GM19324 (cell line): ENCODE data around the gene TMCO1.
A peak's percentile ranks its signal among the peaks of the same experiment; 100 is the strongest.
"Not testable (repeated sequence)": the region's sequence is repeated elsewhere in the genome, so short reads cannot be mapped to it uniquely, and the experiment has no call there.

Experiments
- ATAC-seq: cut with Tn5 transposase; IDR thresholded peaks from one replicate; pipeline ENCODE4 v1.9.1; 2021; ENCODE audit warnings: mild to moderate bottlenecking, moderate library complexity; ENCODE audit not compliant: unreplicated experiment, low FRiP score

TMCO1 gene

DNA sequence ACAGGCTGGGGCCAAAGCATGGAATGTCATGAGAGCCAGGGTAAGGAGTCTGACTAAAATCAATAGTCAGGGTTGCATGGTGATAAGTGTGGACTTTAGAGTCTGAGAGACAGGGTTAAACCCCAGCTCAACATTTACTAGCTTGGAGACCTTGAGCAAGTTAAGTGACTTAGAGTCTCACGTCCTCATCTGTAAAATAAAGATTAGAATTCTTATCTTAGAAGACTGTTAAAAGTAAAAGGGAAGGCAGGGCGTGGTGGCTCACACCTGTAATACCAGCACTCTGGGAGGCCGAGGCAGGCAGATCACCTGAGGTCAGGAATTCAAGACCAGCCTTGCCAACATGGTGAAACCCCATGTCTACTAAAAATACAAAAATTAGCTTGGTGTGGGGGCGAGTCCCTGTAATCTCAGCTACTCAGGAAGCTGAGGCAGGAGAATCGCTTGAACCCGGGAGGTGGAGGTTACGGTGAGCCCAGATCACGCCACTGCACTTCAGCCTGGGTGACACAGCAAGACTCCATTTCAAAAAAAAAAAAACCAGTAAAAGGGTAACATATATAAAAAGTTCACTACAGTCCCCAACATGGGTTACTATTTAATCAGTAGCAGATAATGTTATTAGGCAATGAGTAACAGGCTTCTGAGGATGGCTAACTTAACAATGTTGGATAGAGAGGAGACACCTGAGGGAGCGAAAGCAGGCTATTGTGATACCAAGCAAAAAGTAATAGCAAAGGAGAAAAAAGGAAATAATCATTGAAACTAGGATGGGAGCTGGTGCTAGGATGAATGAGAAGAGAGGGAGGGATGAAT is 20.8 kb downstream of the TMCO1 start:
- no peak for ATAC-seq

DNA sequence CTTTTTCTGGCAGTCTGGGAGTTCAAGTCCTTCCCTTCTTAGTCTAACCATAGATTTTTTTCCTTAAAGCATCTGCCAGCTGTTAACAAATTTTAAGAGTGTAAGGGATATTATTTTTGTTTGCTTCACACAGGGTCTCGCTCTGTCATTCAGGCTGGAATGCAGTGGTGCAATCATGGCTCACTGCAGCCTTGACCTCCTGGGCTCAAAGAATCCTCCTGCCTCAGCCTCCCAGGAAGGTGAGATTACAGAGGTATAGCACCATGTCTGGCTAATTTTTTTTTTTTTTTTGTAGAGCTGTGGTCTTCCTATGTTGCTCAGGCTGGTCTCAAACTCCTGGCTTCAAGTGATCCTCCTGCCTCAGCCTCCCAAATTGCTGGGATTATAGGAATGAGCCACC is 23.8 kb downstream of the TMCO1 start:
- ATAC-seq = not testable (repeated sequence)

DNA sequence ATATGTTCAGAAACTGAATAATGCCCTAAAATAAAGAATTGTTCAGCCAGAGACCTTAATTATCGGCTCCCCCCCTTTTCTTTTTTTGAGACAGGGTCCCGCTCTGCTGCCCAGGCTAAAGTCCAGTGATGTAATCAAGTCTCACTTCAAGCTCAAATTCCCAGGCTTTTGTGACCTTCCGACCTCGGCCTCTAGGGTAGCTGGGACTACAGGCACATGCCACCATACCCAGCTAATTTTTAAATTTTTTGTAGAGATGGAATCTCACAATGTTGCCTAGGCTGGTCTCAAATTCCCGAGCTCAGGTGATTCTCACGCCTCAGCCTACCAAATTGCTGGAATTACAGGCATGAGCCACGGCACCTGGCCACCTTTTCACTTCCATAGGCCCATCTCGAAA is 26.5 kb downstream of the TMCO1 start:
- no peak for ATAC-seq

DNA sequence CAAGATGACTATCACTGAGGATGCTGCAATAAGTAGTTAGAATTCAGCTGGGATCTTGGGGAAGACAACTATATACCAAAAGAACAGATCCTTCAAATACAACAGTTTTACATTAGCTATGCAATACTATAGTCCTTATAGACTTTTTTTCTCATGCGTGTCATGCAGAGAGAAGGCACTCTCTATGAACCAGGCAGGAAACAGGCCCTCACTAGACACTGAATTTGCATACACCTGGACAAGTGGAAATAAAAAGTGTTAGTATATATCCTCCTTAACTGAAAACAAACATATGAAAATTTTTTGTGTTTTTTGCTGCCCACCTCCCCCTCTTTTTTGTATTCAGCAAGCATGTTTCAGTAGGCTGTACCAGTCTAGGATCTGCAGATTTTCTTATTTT is 29.9 kb downstream of the TMCO1 start:
- peak; percentile 89 for ATAC-seq

DNA sequence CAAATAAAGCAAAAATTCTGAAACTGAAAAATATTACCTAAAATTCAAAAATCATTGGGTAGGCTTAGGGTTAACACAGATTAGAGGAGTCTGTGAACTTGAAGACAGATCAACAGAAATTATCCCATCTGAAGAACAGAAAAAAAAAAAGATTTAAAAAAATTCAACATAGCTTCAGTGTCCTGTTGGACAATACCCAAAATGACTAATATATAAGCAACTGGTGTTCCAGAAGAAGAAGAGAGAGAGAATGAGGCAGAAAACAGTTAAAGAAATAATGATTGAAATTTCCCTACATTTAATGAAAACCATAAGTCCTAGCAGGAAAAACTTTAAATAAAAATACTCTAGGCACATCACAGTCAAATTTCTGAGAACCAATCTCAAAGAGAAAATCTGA is 31.5 kb downstream of the TMCO1 start:
- ATAC-seq = no peak

DNA sequence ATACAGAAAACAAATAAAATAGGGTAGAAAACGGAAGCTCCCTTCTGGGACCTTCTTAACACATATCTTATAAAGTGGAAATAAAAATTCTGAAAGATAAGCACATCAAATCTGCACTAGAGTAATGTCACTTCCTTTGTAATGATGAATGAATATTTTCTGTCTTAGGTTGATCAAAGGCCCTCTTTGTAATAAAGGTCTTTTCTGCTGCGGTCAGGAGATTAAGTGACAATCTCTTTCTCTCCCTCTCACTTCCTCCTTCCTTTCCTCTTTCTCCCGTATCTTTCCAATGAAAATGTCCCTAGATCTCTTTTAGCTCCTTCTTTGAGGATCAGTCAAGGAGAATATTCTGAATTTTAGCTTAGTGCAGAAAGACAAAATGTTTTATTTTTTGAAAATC is 33.8 kb downstream of the TMCO1 start:
- ATAC-seq = no peak

DNA sequence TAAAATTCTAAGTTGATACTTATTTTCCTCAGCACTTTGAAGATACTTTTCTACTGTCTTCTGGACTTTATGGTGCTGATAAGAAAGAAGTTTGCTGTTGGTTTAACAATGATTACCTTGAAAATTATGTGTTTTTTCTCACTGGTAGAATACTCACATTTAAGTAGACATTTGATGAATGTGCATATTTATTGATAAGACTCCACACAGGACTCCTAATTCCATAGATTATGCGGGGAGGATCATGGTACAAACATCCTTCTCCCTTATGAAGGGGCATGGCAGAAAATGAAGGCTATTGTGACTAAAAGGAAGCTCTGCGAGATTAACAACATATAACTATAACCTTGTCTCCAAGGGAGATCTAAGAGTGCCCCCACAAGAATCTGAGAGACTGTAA is 41.8 kb downstream of the TMCO1 start:
- no peak for ATAC-seq

DNA sequence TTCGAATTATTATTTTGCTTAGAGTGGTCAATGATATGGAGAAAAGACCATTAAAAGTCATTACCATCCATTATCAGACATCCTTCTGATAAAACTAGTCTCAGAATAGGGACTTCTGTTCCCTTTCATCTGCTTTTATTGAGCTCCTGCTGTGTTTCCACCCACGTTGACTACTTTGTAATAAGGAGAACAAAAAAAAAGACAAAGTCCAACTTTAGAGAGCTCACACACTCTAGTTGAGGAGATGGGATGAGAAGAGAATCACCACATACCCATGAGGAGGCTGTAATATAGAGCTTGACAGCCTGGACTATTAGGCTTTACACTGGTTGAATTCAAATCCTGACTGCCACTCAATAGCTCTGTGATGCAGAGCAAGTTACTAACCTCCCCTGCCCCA is 42.5 kb downstream of the TMCO1 start:
- ATAC-seq = no peak

DNA sequence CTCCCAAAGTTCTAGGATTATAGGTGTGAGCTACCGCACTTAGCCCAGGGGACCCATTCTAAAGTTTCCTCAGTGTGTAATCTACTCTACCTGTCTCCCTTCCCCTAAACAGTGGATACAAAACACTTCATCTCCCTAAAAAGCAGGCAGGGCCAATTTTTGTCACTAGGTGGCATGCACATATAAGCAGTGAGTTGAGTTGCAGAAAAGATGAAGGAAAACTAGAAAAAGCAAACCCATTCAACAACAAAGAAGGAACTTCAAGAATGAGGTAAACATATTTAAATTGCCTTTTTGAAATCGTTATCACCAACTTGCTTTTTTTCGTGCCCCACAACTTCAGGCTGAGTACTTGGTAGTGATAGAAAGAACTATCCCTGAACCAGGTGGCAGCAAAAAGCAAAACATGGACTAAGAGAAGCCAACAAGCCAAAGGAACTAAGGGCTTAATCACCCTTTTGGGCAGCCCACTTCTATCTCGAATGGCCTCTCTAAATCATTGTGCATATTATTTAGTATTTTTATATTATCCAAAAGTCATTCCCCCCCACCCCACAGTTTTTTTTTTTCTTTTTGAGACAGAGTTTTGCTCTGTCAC is 50.7 kb downstream of the TMCO1 start:
- ATAC-seq = no peak

DNA sequence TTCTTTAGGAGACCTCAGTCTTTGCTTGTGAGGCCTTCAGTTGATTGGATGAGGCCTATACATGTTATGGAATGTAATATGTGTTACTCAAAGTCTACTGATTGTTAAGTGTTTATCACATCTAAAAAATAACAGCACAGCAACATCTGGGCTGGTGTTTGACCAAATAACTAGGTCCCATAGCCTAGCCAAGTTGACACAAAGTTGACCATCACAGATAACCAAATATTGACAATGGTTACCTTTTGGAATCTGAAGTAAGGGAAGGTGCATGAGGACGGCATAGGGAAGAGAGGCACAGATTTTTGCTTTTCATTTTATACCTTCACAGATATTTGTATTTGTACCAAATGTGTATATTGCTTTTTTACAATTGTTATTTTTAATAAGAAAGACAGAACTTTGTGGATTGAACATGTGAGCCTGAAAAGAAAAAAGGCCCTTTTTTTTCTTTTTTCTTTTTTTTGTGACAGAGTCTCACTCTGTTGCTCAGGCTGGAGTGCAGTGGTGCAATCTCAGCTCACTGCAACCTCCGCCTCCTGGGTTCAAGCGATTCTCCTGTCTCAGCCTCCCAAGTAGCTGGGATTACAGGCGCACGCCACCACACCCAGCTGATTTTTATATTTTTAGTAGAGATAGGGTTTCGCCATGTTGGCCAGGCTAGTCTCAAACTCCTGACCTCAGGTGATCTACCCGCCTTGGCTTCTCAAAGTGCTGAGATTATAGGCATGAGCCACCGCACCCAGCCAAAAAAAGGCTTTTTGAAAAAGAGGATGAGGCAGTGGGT is 52.2 kb downstream of the TMCO1 start:
- not testable (repeated sequence) for ATAC-seq

DNA sequence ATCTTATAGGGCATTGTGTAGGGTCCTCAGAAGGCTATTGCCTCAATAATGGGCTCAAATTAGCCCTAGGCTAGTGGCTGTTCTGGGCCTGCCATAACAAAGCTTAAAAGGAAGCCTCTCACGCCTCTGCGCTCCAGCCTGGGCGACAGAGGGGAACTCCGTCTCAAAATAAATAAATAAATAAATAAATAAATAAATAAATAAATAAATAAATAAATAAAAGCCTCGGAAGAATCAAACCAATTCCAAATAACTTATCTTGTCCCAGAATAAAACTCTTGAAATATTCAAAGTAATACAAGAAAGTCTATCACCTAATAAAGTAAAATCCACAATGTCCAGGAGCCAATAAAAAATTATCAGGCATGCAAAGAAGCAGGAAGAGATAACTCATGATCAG is 55.9 kb downstream of the TMCO1 start:
- no peak for ATAC-seq

DNA sequence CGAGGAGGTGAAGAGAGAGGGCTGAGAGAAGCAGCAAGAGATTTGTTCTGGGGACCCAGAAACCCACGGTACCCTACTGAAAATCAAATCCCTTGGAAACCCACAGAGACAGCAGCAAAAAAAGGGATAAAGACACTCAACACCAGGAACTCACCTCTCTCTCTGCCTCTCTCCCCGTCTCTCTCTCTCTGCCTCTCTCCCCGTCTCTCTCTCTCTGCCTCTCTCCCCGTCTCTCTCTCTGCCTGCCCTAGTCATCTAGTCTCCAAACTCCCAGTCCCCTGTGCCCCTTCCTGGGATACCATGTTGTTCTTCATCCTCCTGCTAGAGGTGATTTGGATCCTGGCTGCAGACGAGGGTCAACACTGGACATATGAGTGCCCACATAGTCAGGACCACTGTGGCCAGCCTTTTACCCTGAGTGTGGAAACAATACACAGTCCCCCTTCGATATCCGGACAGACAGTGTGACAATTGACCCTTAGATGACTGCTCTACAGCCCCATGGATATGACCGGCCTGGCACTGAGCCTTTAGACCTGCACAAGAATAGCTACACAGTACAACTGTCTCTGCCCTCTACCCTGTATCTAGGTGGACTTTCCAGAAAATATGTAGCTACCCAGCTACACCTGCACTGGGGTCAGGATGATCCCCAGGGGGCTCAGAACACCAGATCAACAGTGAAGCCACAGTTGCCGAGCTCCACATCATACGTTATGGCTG is 60.5 kb downstream of the TMCO1 start:
- ATAC-seq = no peak

DNA sequence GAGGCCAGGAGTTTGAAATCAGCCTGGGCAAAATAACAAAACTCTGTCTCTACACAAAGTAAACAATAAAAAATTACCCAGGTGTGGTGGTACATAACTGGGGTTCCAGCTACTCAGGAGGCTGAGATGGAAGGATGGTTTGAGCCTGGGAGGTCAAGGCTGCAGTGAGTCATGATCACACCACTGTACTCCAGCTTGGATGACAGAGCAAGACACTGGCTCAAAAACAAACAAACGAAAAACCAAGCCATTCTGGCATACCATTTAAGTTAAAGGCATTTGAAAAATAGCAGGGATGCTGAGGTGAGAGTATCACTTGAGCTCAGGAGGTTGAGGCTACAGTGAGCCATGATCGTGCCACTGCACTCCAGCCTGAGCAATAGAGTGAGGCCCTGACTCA is 65.0 kb downstream of the TMCO1 start:
- ATAC-seq = no peak

DNA sequence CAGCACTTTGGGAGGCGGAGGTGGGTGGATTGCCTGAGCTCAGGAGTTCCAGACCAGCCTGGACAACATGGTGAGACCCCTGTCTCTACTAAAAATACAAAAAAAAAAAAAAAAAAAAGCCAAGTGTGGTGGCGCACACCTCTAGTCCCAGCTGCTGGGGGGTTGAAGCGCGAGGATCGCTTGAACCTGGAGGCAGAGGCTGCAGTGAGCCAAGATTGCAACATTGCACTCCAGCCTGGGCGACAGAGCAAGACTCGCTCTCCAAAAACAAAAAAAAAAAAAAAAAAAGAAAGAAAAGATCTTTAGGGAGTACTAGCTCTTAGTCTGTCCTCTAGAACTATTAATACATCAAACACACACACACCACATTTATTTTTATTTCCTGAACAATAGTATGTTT is 66.7 kb downstream of the TMCO1 start:
- ATAC-seq = not testable (repeated sequence)

DNA sequence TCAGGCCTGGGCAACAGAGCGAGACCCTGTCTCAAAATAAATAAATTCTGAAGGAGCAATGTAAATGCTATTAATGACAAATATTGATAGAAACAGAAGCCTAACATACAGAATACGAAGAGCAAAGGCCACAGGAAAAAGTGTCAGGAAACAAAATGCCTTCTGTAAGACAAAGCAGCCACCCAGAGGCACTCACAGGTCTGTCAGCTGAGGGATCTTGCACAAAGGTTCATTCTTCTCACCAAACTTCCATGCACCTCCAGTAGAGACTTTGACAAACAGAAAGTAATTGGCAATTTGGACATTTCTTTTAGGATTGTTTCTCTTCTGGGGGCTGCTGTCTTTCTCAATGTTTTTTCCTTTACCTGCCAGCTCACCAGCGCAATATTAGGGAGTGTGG is 69.1 kb downstream of the TMCO1 start:
- ATAC-seq = no peak

DNA sequence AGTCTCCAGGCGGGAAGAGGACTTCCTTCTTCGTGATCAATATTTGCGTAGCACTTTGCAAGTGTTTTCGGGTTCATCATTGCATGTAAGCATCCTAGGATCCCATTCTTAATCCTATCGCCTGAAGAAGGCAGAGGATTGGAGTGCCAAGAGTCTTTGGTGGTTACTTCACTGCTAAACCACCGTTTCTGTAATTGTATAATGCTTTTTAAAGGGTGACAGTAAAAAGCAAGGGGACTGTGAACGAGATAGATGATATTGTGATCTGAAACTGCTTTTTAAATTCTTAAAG is 70.0 kb downstream of the TMCO1 start:
- no peak for ATAC-seq

DNA sequence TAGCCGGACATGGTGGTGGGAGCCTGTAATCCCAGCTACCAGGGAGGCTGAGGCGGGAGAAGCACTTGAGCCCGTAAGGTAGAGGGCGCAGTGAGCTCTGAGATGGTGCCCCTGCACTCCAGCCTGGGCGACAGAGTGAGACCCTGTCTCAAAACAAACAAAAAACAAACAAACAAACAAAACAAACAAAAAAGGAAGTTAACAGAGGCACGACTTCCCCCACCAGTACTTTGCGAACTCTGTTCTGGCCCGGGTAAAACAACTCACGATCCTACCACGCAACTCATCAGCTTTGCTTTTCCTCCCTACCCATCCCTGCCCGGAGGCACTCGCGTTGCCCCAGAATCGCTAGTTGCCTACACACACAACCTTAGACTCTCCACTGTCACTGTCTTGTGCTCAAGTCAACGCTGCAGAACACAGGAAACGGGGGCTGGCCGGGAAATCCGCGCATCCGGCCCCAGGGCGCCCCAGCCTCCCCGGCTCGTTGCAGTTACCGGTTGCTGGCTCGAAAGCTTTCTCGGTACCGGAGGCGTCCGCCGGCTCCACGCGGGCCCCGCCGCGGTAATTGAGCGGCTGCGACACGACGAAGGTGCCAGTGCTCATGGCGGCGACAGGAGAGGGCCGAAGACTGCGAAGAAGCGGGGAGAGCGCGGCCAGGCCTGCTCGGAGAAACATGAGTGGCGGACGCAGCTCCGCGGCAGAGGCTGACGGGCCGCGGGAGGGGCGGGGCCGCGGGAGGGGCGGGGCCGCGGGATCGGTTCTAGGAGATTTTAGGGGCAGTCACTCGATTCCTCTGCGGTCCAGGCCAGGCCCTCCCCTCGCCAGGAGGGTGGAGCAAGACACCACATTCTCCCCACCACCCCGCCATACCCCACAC is 70.5 kb downstream of the TMCO1 start, which contains the start of gene ALDH9A1:
TSS of gene ALDH9A1 (minus strand) at position 682 of the 880 bp plus-strand sequence. CDS start at position 678, 4 bp downstream.
- peak; percentile 93 for ATAC-seq

DNA sequence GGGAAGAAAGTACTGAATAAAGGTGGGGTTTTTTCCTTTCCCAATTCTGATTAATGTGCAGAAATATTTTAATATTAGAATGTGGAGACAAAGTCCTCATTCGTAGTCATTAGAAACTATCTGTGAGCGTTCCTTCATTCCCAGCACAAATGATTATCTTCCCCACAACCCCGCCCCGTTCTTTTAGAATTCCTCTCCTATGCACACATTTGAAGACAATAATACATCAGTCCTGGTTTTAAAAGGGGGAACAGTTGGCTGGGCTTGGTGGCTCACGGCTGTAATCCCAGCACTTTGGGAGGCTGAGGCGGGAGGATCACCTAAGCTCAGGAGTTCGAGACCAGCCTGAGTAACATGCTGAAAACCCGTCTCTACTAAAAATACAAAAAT is 71.2 kb downstream of the TMCO1 start:
- ATAC-seq = no peak

DNA sequence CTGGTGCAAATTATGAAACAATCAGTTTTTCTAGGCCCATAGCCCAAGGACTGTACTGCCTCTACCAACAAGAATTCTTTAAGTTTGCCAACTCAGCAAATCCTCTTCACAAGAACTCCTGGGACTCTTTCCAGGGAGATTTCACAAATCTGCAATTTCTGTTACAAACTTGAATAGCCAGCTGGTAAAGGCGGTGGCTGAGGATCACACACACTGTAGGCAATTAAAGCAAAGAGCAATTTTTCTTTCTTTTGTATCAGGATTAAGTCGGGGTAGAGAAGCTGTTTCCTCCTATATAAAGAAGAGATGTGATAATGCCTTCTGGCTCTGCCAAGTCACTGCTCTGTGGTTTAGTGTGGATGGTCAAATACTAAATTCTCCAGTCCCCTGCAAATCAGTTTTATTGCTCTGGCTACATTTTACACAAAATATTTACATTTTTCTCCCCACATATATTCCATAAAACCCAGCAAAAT is 72.0 kb downstream of the TMCO1 start:
- no peak for ATAC-seq

DNA sequence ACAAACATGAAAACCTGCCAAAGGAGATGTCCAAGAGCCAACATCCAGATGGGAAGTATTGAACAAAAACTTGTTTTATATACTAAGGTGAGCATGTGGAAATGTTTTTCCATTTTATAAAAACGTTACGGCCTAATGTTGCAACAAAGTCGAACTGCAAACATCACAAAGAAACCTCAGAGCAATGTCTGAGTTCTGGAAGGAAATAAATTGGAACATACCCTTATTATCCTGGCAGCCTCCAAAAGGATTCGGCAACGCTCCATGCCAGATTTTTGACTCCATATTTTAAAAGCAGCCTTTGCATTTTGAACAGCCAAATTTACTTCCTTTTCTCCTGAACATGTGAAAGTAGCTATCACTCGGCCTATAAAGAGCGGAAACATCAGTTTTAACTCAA is 73.6 kb downstream of the TMCO1 start:
- ATAC-seq = no peak
